ENCODE measurements around the gene FBXO31.

Gene FBXO31

GRCh38 chr16:87339086-87339723 is 44.4 kb downstream of the FBXO31 start:
- Histone ChIP-seq H3K27me3 (ENCODE audit: insufficient read depth, low read length) (no peaks in the 10 kb centered on the region), H3K9me3 (ENCODE audit: insufficient read depth, low read depth, low read length) (no peaks in the 10 kb centered on the region), H3K36me3 (ENCODE audit: insufficient read depth, low read length) (peaks cover 47% of the 10 kb centered on the region), H3K9ac (ENCODE audit: low read depth, low read length) (no peak overlapping the region), H3K4me3 (ENCODE audit: low read length) (no peak overlapping the region), H3K27ac (ENCODE audit: low read depth, low read length) (no peak overlapping the region), H3K4me1 (ENCODE audit: insufficient read depth, low read length) (no peaks in the 10 kb centered on the region)
- 96% methylated on average over 17 of the region's 17 CpGs for WGBS

DNA sequence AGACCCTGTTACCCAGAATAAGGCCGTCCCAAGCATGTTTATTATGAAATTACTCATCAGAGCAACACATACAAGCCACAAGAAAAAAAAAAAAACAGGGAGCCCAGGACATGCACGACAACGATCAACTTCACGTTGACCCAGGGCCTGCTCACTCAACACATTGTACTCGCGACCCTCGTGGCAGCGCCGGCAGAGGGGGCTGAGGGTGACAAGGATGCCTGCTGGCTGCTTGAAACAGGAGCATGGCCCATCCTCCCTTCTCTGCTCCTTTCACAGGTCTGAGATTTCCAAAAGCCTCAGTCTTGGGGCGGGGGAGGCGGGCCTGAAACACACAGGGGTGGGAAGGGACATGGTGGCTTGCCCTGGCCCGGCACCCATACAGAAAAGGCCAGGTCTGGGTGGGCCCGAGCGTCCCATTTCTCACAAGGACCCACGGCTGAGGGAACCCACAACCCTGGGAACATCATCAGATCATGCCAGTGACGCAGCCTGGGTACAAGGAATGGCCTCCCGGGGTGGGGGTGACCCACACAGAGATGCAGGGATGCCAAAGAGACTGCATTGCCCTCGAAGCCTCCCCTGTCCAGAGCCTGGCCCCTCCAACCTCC is 45.3 kb downstream of the FBXO31 start:
- H3K4me3 ChIP-seq (ENCODE audit: low read length): no peak overlapping the region
- WGBS: 95% methylated on average over 18 of the region's 18 CpGs
- no peaks in the 10 kb centered on the region for H3K4me1 ChIP-seq (ENCODE audit: insufficient read depth, low read length)
- H3K36me3 ChIP-seq (ENCODE audit: insufficient read depth, low read length): peaks cover 54% of the 10 kb centered on the region
- H3K9me3 ChIP-seq (ENCODE audit: insufficient read depth, low read depth, low read length): no peaks in the 10 kb centered on the region
- no peaks in the 10 kb centered on the region for H3K27me3 ChIP-seq (ENCODE audit: insufficient read depth, low read length)
- no peak overlapping the region for H3K27ac ChIP-seq (ENCODE audit: low read depth, low read length)
- no peak overlapping the region for H3K9ac ChIP-seq (ENCODE audit: low read depth, low read length)

DNA sequence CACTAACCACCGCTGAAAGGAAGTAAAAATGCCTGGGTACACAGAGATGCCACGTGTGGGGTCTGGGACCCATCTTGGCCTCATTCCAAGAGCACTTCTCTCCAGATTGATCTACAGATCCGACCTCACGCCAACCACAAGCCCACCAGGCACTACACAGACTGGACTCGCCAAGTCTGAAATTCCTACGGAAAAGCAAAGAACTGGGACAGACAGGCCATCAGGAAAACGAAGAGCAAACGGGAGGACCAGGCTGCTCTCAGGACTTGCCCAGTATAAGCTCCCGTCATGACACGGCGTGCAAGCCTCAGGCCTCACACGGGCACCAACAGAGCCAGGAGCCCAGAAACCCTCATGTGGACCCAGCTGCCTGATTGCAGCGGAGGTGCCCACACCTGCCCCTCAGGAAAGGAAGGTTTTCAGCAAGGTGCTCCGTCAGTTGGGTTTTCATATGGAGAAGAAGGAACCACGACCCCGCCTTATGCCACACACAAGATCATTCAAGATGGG is 46.3 kb downstream of the FBXO31 start:
- Histone ChIP-seq H3K4me3 (ENCODE audit: low read length) (no peak overlapping the region), H3K27ac (ENCODE audit: low read depth, low read length) (no peak overlapping the region), H3K4me1 (ENCODE audit: insufficient read depth, low read length) (no peaks in the 10 kb centered on the region), H3K9me3 (ENCODE audit: insufficient read depth, low read depth, low read length) (no peaks in the 10 kb centered on the region), H3K36me3 (ENCODE audit: insufficient read depth, low read length) (peaks cover 52% of the 10 kb centered on the region), H3K27me3 (ENCODE audit: insufficient read depth, low read length) (no peaks in the 10 kb centered on the region), H3K9ac (ENCODE audit: low read depth, low read length) (no peak overlapping the region)
- WGBS: 96% methylated on average over 16 of the region's 16 CpGs

- Histone ChIP-seq H3K4me1 (ENCODE audit: insufficient read depth, low read length) (no peaks in the 10 kb centered on the region), H3K27me3 (ENCODE audit: insufficient read depth, low read length) (no peaks in the 10 kb centered on the region), H3K36me3 (ENCODE audit: insufficient read depth, low read length) (peaks cover 46% of the 10 kb centered on the region), H3K9ac (ENCODE audit: low read depth, low read length) (no peak overlapping the region), H3K9me3 (ENCODE audit: insufficient read depth, low read depth, low read length) (no peaks in the 10 kb centered on the region), H3K4me3 (ENCODE audit: low read length) (no peak overlapping the region), H3K27ac (ENCODE audit: low read depth, low read length) (no peak overlapping the region)
- WGBS: 93% methylated on average over 19 of the region's 19 CpGs
Measured at GRCh38 chr16:87336434-87337240, 46.9 kb downstream of the FBXO31 start.

GRCh38 chr16:87335625-87336433 is 47.7 kb downstream of the FBXO31 start:
- no peak overlapping the region for H3K4me3 ChIP-seq (ENCODE audit: low read length)
- 94% methylated on average over 19 of the region's 19 CpGs for WGBS
- no peaks in the 10 kb centered on the region for H3K9me3 ChIP-seq (ENCODE audit: insufficient read depth, low read depth, low read length)
- H3K27ac ChIP-seq (ENCODE audit: low read depth, low read length): no peak overlapping the region
- H3K27me3 ChIP-seq (ENCODE audit: insufficient read depth, low read length): no peaks in the 10 kb centered on the region
- no peak overlapping the region for H3K9ac ChIP-seq (ENCODE audit: low read depth, low read length)
- H3K4me1 ChIP-seq (ENCODE audit: insufficient read depth, low read length): no peaks in the 10 kb centered on the region
- peaks cover 47% of the 10 kb centered on the region; the same call in 1 of the 2 replicates for H3K36me3 ChIP-seq (ENCODE audit: insufficient read depth, low read length)

- Histone ChIP-seq H3K9me3 (ENCODE audit: insufficient read depth, low read depth, low read length) (no peaks in the 10 kb centered on the region), H3K4me1 (ENCODE audit: insufficient read depth, low read length) (no peaks in the 10 kb centered on the region), H3K4me3 (ENCODE audit: low read length) (no peak overlapping the region), H3K27ac (ENCODE audit: low read depth, low read length) (no peak overlapping the region), H3K27me3 (ENCODE audit: insufficient read depth, low read length) (no peaks in the 10 kb centered on the region), H3K9ac (ENCODE audit: low read depth, low read length) (no peak overlapping the region), H3K36me3 (ENCODE audit: insufficient read depth, low read length) (peaks cover 50% of the 10 kb centered on the region)
- WGBS: 92% methylated on average over 29 of the region's 29 CpGs
Measured at GRCh38 chr16:87334651-87335624, 48.6 kb downstream of the FBXO31 start.

GRCh38 chr16:87333581-87334331 is 49.8 kb downstream of the FBXO31 start:
- Histone ChIP-seq H3K36me3 (ENCODE audit: insufficient read depth, low read length) (peaks cover 49% of the 10 kb centered on the region), H3K27ac (ENCODE audit: low read depth, low read length) (no peak overlapping the region), H3K9me3 (ENCODE audit: insufficient read depth, low read depth, low read length) (no peaks in the 10 kb centered on the region), H3K4me3 (ENCODE audit: low read length) (no peak overlapping the region), H3K9ac (ENCODE audit: low read depth, low read length) (no peak overlapping the region), H3K4me1 (ENCODE audit: insufficient read depth, low read length) (no peaks in the 10 kb centered on the region), H3K27me3 (ENCODE audit: insufficient read depth, low read length) (no peaks in the 10 kb centered on the region)
- WGBS: 96% methylated on average over 41 of the region's 41 CpGs

- WGBS: 97% methylated on average over 15 of the region's 15 CpGs
- Histone ChIP-seq H3K4me1 (ENCODE audit: insufficient read depth, low read length) (no peaks in the 10 kb centered on the region), H3K9me3 (ENCODE audit: insufficient read depth, low read depth, low read length) (no peaks in the 10 kb centered on the region), H3K4me3 (ENCODE audit: low read length) (no peak overlapping the region), H3K9ac (ENCODE audit: low read depth, low read length) (no peak overlapping the region), H3K36me3 (ENCODE audit: insufficient read depth, low read length) (peaks cover 46% of the 10 kb centered on the region), H3K27ac (ENCODE audit: low read depth, low read length) (no peak overlapping the region), H3K27me3 (ENCODE audit: insufficient read depth, low read length) (no peaks in the 10 kb centered on the region)
Measured at GRCh38 chr16:87333101-87333500, 50.5 kb downstream of the FBXO31 start.

- H3K36me3 ChIP-seq (ENCODE audit: insufficient read depth, low read length): peaks cover 46% of the 10 kb centered on the region
- 94% methylated on average over 10 of the region's 10 CpGs for WGBS
- H3K4me1 ChIP-seq (ENCODE audit: insufficient read depth, low read length): no peaks in the 10 kb centered on the region
- no peaks in the 10 kb centered on the region for H3K9me3 ChIP-seq (ENCODE audit: insufficient read depth, low read depth, low read length)
- no peak overlapping the region for H3K27ac ChIP-seq (ENCODE audit: low read depth, low read length)
- H3K4me3 ChIP-seq (ENCODE audit: low read length): no peak overlapping the region
- H3K27me3 ChIP-seq (ENCODE audit: insufficient read depth, low read length): no peaks in the 10 kb centered on the region
- no peak overlapping the region for H3K9ac ChIP-seq (ENCODE audit: low read depth, low read length)
Measured at GRCh38 chr16:87332150-87332549, 51.4 kb downstream of the FBXO31 start.

Measured in HUES64 (cell line).